LNCaP clone FGC (cell line): ENCODE measurements around the gene MC5R.

ENCODE experiments used
- DNase-seq: peaks from one replicate; pipeline ENCODE4 v3.0.0-alpha.2; 2011; ENCODE audit warnings: low read depth
- H3K4me3 ChIP-seq: 2 replicates; pipeline ENCODE4 v1.5.1; 2011; ENCODE audit warnings: mild to moderate bottlenecking, low read depth, low read length, control low read depth
- CTCF ChIP-seq: IDR thresholded peaks from 2 replicates; pipeline ENCODE4 v1.5.1; 2012; ENCODE audit warnings: mild to moderate bottlenecking; ENCODE audit not compliant: control insufficient read depth, insufficient read depth; ENCODE audit errors: extremely low read depth

The MC5R gene

DNA sequence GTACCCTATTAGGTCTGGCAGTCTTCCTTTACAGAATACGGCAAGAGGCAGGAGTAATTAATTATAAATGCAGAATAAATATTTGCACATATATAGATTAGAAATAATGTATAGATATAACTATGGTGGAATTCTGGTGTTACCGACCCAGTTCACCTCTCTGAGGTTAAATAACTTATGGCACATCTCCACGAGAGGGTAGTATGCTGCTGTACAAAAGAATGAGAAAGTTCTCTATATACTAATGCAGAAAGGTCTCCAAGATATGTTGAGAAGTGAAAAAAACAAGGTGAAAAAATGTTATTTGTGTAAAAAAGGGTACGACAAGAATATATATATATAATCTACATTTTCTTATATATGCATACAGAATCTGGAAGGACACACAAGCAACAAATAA is 50.6 kb downstream of the MC5R start:
- no peak for TF ChIP-seq CTCF
- no peak overlapping the region for H3K4me3 ChIP-seq
- DNase-seq: no peak
